GM04503 (cell line): Measurements from ENCODE around the gene ANXA6.

Experiments
- DNase-seq: peaks from one replicate; pipeline ENCODE4 v3.0.0-alpha.2; 2012; ENCODE audit warnings: low read depth

Gene ANXA6

GRCh38 chr5:151080613-151081430, 76.8 kb downstream of the ANXA6 start, which contains the start of gene TNIP1:
Gene TNIP1, minus strand, starts transcription at chr5:151081034. Its CDS starts 15,939 bp downstream, at chr5:151065095.
- DNase-seq = no peak

GRCh38 chr5:151079838-151080612, 77.6 kb downstream of the ANXA6 start:
- DNase-seq = no peak

- no peak for DNase-seq
Measured at GRCh38 chr5:151078490-151079262, 78.9 kb downstream of the ANXA6 start.

DNA sequence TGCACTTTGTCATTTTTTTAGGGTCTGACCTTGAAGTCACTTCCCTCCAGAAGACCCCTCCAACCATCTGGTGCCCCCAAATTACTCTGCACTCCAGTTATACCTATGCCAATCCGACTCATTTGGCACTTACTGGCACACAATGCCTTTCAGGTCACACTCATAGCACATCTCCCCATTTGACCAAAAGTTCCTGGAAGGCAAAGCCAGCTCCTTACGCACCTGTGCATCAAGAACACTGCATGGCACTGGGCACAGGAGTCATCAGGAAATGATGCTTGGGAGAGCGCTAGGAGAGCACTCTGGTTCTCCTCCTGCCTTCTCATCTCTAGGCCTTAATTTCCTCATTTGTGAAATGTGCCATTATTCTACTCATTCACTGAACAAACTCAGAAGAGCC, 79.6 kb downstream of the ANXA6 start:
- DNase-seq = no peak

DNA sequence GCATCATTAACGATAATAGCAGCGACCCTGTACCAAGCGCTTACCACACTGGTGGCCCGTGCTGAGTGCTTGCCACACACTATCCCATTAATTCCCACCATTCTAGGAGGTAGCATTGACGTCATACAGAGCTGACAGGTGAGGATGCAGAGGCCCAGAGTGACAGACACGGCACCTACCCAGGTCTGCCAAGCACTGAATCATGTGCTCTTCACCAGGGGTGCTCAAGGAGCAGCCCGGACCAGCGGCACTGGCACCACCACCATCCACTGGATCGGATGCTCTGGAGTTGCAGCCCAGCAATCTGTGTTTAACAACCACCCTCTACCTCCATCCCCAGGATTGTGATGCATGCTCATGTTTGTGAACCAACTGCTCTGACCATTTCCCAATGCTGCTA, 80.2 kb downstream of the ANXA6 start:
- no peak for DNase-seq

DNA sequence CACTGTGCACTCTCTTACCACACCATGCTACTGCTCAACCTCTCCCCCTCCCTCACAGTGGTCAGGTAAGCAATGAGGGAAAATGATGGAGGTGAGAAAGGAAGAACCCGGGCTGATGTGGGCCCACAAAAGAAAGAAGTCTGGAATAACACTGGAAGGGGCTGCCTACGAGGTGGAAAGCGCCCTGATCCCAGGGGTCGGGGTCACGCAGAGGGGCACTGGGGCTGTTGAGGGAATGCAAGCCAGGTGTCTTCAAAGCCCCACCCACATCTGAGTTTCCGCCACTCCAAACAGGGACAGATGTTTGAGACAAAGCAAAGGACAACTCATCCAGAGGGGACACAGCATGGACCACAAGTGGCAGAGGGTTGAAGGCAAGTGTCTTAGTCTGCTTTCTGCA, 81.0 kb downstream of the ANXA6 start:
- DNase-seq = no peak

DNA sequence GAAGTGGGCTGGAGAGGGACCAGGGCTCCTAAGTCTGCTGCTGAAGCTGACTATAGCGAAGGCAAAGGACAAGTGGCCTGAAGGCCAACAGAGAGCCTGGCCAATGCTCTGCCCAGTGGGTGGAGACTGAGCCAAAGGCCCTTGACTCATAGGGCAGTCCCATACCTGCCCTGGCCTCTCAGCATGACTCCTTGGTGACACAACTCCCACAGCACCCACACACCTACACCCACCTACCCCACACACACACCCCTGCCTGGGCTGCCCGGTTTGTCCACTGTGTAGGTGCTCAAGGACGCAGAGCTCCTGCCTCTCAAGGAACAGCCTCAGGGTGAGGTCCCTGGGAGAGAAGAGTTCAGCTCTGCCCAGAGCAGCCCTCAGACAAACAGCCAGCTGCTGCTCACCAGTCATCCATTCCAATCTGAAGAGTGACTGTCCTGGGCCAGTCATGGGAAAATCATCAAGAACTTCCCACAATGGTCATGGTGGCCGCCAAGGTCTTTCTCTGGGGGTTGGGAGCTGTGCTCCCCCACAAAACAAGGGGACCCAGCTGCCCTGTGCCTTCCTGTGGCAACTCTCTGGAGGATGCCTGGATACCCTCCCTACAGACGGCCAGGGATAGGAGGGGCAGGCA, 81.8 kb downstream of the ANXA6 start:
- no peak for DNase-seq

GRCh38 chr5:151074557-151074956, 83.0 kb downstream of the ANXA6 start:
- DNase-seq = no peak

DNA sequence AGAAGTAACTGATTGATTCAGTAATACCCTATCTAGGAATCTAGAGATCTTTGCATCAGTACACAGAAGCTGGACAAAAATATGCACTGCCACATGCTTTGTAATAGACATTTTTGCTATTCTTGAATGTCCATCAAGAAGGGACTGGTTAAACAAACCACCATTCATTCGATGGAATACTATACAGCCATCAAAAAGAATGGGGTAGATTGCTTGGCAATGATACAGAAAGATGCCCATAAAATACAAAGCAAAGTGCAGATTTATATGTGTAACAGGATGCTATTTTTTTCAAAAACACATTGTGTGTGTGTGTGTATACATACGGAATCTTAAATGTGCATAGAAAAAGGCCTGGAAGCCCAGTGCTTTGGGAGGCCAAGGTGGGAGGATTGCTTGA, 84.3 kb downstream of the ANXA6 start:
- no peak for DNase-seq

DNA sequence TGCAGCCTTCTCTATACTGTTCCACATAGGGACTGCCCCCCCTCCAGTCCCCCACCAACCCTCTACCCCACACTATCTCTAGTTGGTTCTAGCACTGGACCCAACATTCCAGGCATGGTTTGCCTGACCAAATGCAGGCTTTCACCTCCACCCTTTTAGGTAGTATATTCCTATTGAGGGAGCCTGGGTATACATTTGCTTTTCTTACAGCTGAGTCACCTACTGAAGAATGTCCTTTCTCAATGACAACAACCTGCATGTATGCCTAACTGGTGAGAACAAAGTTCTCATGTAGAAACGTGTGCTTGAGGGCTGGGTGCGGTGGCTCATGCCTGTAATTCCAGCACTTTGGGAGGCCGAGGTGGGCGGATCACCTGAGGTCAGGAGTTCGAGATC, 85.0 kb downstream of the ANXA6 start:
- no peak for DNase-seq

GRCh38 chr5:151071848-151072629, 85.5 kb downstream of the ANXA6 start:
- DNase-seq = no peak

DNA sequence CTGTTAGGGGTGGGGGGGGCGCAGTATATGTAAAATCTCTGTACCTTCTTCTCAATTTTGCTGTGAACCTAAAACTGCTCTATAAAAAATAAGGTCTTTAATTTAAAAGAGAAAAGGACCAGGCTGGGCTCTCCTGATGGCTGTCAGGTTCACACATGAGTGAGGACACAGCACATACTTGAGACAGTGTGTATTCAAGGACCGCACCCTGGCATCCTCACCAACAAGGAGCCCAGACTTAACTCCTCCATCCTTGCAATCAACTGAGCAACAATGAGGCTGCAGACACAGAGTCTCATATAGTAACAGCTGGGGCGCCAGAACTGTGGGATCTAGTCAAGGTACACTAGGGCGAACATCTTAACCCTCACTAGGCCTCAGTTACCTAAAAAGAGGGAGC, 86.6 kb downstream of the ANXA6 start:
- no peak for DNase-seq

DNA sequence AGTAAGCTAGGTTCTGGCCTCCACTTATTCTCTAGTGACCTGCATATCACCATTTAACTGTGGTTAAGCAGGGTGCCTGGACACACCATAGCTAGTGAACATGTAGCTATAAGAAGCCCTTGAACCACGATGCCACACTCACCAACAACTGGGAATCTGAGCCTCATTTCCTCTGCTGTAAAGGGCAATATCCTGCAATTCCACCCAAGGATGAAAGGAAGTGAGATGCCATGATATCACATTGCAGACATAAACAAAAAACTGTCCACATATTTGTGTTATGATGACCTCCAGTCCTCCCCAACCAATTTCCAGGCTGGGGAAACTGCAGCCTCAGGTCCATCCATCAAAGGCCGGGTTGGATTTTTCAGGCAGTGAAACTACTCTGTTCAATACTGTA, 87.1 kb downstream of the ANXA6 start:
- no peak for DNase-seq

DNA sequence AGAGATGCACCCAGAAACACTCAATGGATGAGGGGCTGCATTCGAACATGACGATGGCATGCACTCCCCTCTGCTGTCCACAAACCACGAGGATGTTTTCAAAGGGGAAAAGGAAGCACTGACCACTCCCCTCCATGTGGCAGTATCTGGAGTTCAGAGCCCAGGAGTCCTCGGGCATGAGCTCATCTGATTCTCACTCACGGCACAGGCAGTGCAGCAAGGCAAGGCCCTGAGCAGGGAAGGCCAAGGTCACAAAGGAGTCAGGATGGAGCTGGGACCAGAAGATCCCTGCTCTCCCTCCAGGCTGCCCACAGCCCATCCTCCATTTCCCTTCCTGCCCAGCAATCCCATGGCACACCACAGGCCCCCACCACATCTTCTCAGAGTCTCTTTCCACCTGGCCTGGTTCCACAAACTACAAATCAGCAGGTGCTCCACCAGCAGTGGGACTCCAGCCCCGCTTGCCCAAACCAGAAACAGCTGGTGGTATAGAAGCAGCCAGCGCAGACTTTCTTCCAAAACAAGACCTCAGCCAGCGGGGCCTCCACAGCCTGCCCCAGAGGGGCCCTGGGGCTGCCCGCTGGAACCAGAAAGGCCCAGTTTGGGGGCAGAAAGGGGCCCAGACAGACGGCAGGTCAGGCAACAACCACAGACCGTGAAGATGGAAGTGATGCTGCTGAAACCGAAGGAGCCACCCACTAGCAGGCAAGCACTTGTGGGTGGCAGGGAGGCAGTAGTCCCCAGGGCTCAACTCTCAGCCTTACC, 89.0 kb downstream of the ANXA6 start:
- DNase-seq = no peak

GRCh38 chr5:151067632-151068432, 89.7 kb downstream of the ANXA6 start:
- no peak for DNase-seq

- no peak for DNase-seq
Measured at GRCh38 chr5:151066920-151067319, 90.7 kb downstream of the ANXA6 start.

- DNase-seq = no peak
Measured at GRCh38 chr5:151065609-151066008, 92.0 kb downstream of the ANXA6 start.

GRCh38 chr5:151064916-151065499, 92.6 kb downstream of the ANXA6 start:
- no peak for DNase-seq
